NCI-H345 treated with DMSO at 0.1 percent for 48 hours (cell line): ENCODE measurements around the gene RAB7B.
"Not testable (repeated sequence)": the region's sequence is repeated elsewhere in the genome, so short reads cannot be mapped to it uniquely, and the experiment has no call there.

ENCODE experiments used
- DNase-seq: peaks from one replicate; lab custom pipeline; 2025; ENCODE audit not compliant: unreplicated experiment; lab: John Stamatoyannopoulos, UW

RAB7B gene

DNA sequence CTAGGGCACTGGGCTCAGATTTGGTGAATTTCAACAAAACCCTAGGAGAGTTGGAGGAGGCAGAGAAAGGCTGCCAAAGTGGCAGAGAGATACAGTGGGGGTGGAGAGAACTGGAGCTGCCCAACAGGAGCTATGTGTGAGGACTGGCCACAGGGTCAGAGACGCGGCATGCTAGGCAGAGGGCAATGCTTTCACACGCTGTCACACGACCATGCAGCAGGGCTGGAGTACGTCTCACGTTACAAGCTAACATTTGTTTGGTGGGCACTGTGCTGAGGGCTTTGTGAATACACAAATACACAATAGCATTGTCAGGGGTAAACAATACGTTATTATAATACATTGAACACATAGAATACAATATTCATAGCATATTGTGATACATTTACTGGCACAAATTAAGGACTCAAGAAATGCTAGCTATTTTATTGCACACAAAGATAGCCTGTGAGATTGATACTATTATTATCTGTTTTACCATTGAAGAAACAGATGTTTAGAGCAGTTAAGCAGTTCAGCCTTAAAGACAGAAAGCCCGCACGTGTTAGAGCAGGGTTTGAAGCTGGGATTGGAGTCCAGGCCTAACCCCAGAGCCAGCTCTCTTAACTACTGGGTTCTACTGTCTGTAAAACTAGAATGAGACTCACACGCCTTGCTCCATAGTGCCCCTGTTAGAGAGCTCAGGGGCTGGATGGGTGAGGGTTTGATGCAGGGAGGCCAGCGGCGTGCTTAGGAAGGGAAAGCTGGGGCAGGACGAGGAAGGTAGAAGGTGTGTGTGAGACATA is 4.5 kb downstream of the RAB7B start:
- no peak for DNase-seq

DNA sequence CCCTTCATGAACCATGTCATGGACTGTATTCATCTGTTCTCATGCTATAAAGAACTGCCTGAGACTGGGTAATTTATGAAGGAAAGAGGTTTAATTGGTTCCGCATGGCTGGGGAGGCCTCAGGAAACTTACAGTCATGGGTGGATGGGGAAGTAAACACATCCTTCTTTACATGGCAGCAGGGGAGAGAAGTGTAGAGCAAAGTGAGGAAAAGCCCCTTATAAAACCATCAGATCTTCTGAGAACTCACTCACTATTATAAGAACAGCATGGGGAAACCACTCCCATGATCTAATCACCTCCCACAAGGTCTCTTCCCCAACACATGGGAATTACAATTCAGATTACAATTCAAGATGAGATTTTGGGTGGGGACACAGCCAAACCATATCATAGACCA is 6.6 kb downstream of the RAB7B start:
- not testable (repeated sequence) for DNase-seq

- DNase-seq = no peak
Measured at GRCh38 chr1:205994346-205994745, 8.8 kb downstream of the RAB7B start.

DNA sequence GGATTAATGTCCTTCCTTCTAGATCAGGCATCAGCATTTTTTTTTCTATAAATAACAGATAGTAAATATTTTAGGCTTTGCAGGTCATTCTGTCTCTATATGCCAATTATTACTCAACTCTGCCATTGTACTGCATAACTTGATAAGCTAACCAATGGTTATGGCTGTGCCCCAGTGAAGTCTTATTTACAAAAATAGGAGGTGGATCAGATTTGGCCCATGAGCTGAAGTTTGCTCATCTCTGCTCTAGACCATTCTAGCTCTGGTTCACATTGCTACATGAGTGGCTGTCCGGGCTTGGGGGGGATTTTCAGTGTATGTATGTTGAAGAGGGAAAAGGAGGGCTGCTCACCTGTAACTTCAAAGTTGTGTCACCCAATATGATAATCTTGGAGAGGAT is 10.1 kb downstream of the RAB7B start:
- no peak for DNase-seq

DNA sequence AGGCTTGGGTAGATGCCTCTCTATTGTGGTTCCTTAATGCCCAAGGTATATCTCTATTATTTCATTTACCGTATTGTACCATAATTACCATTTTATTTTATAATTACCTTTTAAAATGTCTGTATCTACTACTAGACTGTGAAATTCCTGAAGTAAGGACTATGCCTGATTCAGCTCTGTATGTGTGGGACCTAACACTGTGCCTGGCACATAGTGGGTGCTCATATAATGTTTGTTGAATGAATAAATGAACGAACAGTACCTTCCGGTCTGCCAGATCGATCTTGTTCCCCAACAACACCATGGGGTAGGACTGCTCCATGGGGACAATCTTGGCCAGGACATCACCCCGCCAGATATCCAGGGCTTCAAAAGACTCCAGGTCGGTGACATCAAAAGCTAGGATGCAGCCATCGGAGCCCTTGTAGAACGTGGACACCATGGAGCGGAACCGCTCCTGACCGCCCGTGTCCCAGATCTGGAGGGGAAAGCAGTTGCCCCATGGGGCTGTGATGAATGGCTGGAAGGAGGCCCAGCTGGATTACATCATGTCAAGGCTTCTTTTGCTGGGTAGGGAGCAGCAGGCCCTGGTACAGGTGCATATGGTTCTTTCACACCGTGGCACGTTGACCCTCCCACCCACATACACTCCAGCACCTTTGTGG is 10.8 kb downstream of the RAB7B start:
- no peak for DNase-seq

- no peak for DNase-seq
Measured at GRCh38 chr1:205991237-205991636, 12.0 kb downstream of the RAB7B start.

- DNase-seq = no peak
Measured at GRCh38 chr1:205990226-205990625, 13.0 kb downstream of the RAB7B start.

GRCh38 chr1:205989786-205990185 is 13.4 kb downstream of the RAB7B start:
- no peak for DNase-seq

GRCh38 chr1:205988585-205988995 is 14.6 kb downstream of the RAB7B start:
- no peak for DNase-seq

- DNase-seq = no peak
Measured at GRCh38 chr1:205986861-205987260, 16.3 kb downstream of the RAB7B start.

DNA sequence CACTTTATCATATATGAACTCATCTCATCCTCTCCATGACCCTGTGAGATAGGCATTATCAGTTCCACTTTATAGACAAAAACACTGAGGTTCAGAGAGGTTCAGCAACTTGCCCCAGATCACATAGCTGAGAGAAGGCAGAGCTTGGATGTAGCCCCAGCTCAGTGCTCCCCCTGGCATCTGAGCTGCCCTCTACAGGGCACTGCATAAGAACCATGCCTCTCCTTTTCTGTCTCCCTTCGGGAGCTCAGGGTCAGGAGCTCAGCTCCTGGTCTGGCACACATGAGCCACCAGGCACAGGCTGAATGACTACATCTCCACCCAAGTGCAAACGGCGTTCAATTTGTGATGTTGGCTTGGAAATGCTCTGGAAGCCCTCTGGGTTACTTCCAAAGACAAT is 16.9 kb downstream of the RAB7B start:
- DNase-seq = no peak

DNA sequence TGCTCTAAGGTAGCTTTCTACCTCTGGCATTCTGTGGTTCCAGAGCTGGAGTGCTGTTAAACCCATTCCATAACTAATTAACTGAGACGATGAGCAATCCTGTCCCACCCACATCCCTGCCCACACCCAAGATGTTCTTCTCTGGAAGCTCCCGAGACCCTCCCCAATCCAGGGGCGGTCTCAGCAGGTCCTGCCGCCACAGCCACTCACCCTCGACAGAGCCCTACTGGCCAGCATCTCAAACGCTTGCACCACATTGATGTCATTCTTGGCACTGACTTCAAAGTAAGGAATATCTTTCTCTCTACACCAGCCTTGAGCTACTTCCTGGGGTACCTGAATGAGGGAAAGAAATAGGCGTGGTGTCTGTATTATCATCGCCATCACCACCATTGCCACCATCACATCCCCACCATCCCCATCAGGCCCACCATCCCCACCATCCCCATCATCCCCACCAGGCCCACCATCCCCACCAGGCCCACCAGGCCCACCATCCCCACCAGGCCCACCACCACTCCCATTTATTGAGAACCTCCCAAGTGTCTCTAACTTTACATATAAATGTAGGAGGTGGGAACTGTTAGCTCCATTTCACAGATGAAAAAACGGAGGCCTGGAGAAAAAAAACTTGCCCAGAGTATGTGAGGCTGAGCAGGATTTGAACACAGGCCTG is 17.7 kb downstream of the RAB7B start:
- DNase-seq = no peak

DNA sequence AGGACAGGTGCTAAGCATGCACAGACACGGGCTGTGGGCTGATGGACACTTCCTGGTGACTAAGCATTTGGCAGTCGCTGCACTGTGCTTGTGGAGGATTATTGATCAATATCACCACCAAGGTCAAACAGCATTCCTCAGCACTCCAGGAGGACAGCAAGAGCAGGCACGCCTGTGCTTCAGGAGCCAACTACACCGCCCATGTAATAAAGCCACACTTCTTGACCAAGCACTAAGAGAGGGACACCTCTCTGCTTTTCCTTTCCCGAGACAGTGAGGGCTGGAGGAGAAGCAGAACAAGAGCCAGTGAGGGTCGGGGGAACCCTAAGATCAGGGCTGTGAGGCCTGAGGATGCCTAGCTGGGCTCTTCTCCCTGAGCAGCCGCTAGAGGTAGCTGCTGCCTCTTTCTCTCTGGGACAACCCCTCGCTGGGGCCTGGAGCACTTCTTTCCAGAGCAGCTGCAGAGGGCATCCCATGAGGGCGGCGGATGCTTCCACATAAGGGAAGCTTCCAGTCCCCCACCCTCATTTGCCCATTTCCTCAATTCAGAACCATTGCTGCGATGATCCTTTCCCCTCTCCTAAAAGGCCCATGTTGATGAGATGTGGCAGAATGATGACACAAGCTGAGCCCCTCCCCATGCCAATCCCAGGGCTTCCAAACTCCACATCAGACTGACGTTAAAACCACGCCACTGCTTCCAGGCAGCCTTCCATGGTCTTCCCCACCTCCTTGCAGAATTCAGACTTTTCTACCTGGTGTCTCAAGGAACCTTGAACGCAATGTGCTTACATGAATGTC is 19.1 kb downstream of the RAB7B start:
- no peak for DNase-seq

- no peak for DNase-seq
Measured at GRCh38 chr1:205981257-205981656, 21.9 kb downstream of the RAB7B start.

DNA sequence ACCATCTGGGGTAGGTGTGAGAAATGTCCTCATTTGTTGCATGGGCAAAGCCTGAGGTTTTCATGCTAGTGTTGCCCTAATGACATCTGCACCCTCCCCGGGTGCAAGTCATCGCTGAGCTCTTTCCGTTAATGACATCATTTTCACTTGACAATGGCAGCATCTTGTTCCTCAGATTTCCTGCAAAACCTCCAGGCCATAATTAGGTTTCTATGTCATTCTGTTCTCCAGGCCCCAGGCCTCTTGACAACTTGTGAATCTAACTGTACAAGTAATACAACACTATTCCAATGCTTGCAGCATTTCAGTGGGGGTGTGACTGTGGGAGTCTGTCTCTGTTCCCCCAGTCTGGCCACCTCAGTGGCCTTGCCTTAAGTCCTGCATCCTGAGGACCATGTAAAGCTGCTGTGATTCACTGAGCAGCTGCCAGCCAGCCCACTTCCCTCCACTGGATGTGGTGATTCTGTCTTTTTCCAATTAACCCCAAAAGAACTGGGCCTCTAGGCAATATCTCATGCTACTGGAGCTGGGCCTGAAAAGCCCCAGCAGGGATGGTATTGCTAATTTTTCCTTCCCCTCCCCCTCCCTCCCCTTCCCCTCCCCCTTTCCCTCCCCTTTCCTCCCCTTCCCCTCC is 22.8 kb downstream of the RAB7B start:
- no peak for DNase-seq

DNA sequence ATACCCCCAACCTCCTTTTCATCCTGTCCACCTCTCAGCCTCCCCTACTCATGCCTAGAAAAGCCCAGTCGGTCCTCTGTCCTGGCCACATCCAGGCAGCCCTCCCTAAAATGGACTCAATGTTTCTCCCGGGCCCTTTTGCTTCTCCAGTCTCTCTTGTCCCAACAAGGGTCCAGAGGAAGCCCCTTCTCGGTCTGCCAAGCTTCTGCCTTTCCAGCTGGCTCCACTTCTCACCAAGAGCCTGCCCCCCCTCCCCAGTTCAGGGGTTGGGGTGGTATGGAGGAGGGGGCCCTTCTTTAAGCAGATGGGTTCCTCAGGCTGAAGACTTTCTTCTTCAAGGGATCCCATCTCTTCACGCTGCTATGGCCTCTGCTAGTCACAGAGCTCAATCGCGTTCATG is 23.9 kb downstream of the RAB7B start:
- no peak for DNase-seq

- DNase-seq = no peak
Measured at GRCh38 chr1:205978676-205979075, 24.5 kb downstream of the RAB7B start.

- peak; percentile 74 for DNase-seq
Measured at GRCh38 chr1:205977402-205978014, 25.7 kb downstream of the RAB7B start.

DNA sequence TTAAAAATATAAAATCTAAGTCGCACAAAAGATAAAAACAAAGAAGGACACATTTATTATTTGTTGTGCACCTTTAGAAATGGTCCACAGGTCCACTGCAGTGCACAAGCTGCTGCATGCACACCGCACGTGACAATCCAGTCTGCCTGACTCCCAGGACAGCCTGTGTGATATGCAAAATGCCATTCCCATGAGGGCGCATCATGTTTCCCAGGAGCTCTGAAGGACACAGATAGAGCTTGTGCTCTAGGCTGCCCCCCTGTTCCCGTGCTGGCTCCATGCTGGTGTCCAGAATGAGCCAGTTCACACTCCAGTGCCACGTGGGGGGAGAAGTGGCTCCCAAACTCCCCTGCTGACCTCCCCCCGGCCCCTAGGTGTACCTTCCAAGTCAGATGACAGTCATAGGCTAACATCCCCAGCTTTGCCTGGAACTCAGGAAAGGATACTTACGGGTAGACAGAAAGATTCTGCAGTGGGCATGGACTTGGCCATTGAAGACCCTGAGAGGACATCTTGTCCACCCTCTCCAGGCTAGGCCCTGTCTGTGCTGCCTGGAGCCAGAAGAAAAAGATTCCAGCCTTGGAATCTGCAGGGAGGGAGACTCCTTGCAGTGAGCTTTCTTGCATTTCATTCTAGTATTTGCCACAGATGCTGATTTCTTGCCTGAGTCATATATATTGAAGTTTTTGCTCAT is 26.3 kb downstream of the RAB7B start:
- DNase-seq = no peak

DNA sequence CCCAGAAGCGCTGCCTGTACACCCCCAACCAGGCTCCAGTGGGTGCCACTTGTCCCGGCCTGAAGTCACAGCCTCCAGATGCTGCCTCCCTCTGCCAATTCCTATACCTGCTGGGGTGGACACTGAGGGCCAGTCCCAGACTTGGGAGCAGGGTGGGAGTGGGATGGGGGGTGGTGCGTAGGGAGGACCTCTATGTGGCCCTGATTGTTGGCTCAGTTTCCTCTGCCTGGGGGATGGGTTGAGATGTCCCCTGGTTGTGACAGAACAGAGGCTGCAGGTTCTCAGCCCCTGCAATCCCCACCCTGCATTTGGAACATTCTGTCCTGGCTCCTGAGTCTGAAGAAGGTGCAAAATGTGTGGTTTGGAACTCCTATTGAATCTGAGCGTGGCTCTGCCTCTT is 27.2 kb downstream of the RAB7B start:
- DNase-seq = no peak
